Endodermal cell (in vitro differentiated cells): ENCODE results near the gene PLAC8. TPM values are rescaled to one million over a fixed set of nuclear protein-coding genes. Genes with fewer than 3 reads are reported as not detected.

Experiments
- DNase-seq: peaks from one replicate; pipeline ENCODE4 v3.0.0-alpha.2; 2017
- H3K27ac ChIP-seq: 2 replicates; pipeline ENCODE4 v1.5.1; 2013; ENCODE audit warnings: mild to moderate bottlenecking, low read depth, low read length, moderate library complexity
- H3K27me3 ChIP-seq: 2 replicates; pipeline ENCODE4 v1.6.1; 2013; ENCODE audit warnings: mild to moderate bottlenecking, low read length, moderate library complexity; ENCODE audit not compliant: insufficient read depth, control insufficient read depth, poor library complexity, severe bottlenecking
- H3K36me3 ChIP-seq: 2 replicates; pipeline ENCODE4 v1.7.0; 2013; ENCODE audit warnings: mild to moderate bottlenecking, low read length, moderate library complexity; ENCODE audit not compliant: control insufficient read depth, insufficient read depth
- H3K4me1 ChIP-seq: one replicate; pipeline ENCODE4 v1.7.0; 2013; ENCODE audit warnings: low read length; ENCODE audit not compliant: control insufficient read depth, insufficient read depth
- H3K4me3 ChIP-seq: 2 replicates; pipeline ENCODE4 v1.5.1; 2013; ENCODE audit warnings: mild to moderate bottlenecking, low read length, moderate library complexity
- H3K9ac ChIP-seq: 2 replicates; pipeline ENCODE4 v1.6.1; 2013; ENCODE audit warnings: mild to moderate bottlenecking, low read length, moderate library complexity; ENCODE audit not compliant: poor library complexity, severe bottlenecking; ENCODE audit errors: extremely low read depth
- H3K9me3 ChIP-seq: 2 replicates; pipeline ENCODE4 v1.6.1; 2013; ENCODE audit warnings: mild to moderate bottlenecking, low read length, moderate library complexity; ENCODE audit not compliant: control insufficient read depth
- H3K27ac Mint-ChIP-seq: 2 replicates; pipeline ENCODE4 v1.8.0; 2020; ENCODE audit warnings: mixed read lengths
- H3K27me3 Mint-ChIP-seq: 2 replicates; pipeline ENCODE4 v1.8.0; 2021; ENCODE audit warnings: mild to moderate bottlenecking, mixed read lengths; ENCODE audit not compliant: insufficient read depth
- H3K36me3 Mint-ChIP-seq: 2 replicates; pipeline ENCODE4 v1.8.0; 2020; ENCODE audit warnings: low read depth, mixed read lengths
- H3K4me1 Mint-ChIP-seq: 2 replicates; pipeline ENCODE4 v1.8.0; 2020; ENCODE audit warnings: mixed read lengths
- H3K4me3 Mint-ChIP-seq: 2 replicates; pipeline ENCODE4 v1.8.0; 2020; ENCODE audit warnings: mild to moderate bottlenecking, moderate library complexity, mixed read lengths
- H3K9me3 Mint-ChIP-seq: 2 replicates; pipeline ENCODE4 v1.8.0; 2020; ENCODE audit warnings: mild to moderate bottlenecking, mixed read lengths
- WGBS, 2 experiments: methylation state at CpG; one replicate each; pipeline versions ENCODE4 v1.1.5 to v1.1.7; 2013; ENCODE audit warnings: missing lambda C conversion rate in 2 of 2, mixed read lengths in 1 of 2; ENCODE audit not compliant: insufficient coverage in 1 of 2, insufficient read length in 1 of 2; 5-methylcytosine and 5-hydroxymethylcytosine counted together
- total RNA-seq, 2 donors: library from RNA; stranded (reverse); fragmentation: NEBNext Ultra II Directional in 1 of 2; extraction: Animal tissue kit (Norgen Biotek cat#: 25700) in 1 of 2; gene quantifications; 2 replicates in 1 of 2; 3 replicates in 1 of 2; pipeline ENCODE4 v1.2.1, GENCODE V29; 2021
- TF ChIP-seq, protein P1 (sequence below): fragments of 200-600 bp; sonication (generic); conservative IDR thresholded peaks from 2 replicates; pipeline ENCODE4 v1.5.0; 2021; ENCODE audit warnings: antibody characterized with exemption, mild to moderate bottlenecking

PLAC8 gene
- total RNA-seq, 2 donors from 2014 or later: 1.8 to 2.6 TPM

DNA sequence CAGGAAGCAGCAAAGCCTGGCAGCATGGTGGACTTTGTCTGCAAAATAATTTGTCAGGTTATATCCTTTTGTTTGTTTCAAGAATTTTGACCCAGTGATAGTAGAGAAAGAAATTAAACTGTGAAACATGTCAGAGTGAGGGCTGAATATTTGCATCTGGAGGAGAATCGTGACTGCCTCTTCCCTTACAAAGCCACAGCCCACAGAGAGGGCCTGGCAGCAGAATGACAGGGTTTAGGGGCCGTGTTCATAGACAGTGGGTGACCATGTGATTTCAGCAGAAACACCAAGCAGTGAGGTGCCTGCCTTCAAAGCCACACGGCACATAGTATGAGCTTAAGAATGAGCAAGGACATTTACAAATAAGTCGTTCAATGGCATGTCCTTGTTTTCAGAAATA, 24.4 kb upstream of the PLAC8 start:
- Histone ChIP-seq H3K27me3 (no peaks in the 10 kb centered on the region), H3K4me3 (no peak overlapping the region), H3K4me1 (no peaks in the 10 kb centered on the region), H3K9me3 (peaks cover 18% of the 10 kb centered on the region), H3K9ac (no peak overlapping the region), H3K27ac (no peak overlapping the region), H3K36me3 (no peaks in the 10 kb centered on the region)
- TF ChIP-seq, protein P1, sequence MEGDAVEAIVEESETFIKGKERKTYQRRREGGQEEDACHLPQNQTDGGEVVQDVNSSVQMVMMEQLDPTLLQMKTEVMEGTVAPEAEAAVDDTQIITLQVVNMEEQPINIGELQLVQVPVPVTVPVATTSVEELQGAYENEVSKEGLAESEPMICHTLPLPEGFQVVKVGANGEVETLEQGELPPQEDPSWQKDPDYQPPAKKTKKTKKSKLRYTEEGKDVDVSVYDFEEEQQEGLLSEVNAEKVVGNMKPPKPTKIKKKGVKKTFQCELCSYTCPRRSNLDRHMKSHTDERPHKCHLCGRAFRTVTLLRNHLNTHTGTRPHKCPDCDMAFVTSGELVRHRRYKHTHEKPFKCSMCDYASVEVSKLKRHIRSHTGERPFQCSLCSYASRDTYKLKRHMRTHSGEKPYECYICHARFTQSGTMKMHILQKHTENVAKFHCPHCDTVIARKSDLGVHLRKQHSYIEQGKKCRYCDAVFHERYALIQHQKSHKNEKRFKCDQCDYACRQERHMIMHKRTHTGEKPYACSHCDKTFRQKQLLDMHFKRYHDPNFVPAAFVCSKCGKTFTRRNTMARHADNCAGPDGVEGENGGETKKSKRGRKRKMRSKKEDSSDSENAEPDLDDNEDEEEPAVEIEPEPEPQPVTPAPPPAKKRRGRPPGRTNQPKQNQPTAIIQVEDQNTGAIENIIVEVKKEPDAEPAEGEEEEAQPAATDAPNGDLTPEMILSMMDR: no peak
- H3K27ac Mint-ChIP-seq: no peak overlapping the region
- H3K36me3 Mint-ChIP-seq: peaks cover 10% of the 10 kb centered on the region
- WGBS, 2 experiments: 90 to 100% methylated on average over 1 to 4 of the region's 4 CpGs
- H3K27me3 Mint-ChIP-seq: no peaks in the 10 kb centered on the region
- no peak overlapping the region for H3K4me3 Mint-ChIP-seq
- peaks cover 65% of the 10 kb centered on the region for H3K9me3 Mint-ChIP-seq
- no peak for DNase-seq
- no peaks in the 10 kb centered on the region for H3K4me1 Mint-ChIP-seq

GRCh38 chr4:83132065-83132464, 17.5 kb upstream of the PLAC8 start:
- Mint-ChIP-seq H3K4me3 (no peak overlapping the region), H3K36me3 (peaks cover 6% of the 10 kb centered on the region), H3K9me3 (peaks cover 51% of the 10 kb centered on the region), H3K4me1 (no peaks in the 10 kb centered on the region), H3K27ac (no peak overlapping the region), H3K27me3 (no peaks in the 10 kb centered on the region)
- 90% methylated on average over 1 of the region's 1 CpG; no CpG with 5 or more reads in 1 of the 2 experiments for WGBS, 2 experiments
- Histone ChIP-seq H3K9ac (no peak overlapping the region), H3K4me3 (no peak overlapping the region), H3K36me3 (no peaks in the 10 kb centered on the region), H3K9me3 (no peaks in the 10 kb centered on the region), H3K27me3 (no peaks in the 10 kb centered on the region), H3K4me1 (no peaks in the 10 kb centered on the region), H3K27ac (no peak overlapping the region)
- DNase-seq: no peak
- TF ChIP-seq, protein P1: no peak

DNA sequence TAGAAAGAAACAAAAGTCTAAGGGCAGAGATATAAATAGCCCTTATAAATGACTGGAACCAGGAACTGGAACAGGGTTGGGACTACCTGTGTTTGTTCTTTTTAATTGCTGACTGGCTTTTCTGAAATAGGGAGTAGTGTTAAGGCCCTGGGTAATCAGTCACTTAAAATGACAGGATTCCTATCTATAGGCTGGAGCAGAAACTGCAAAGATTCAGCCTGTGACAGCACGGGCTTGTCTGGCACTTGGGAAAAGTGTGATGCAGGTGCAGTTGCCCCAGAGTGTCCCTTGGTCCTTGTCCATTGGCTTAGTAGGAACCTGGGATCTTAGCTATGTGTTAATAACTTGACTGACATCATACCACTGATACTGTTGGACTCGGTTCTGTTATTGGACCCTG, 14.7 kb upstream of the PLAC8 start:
- Mint-ChIP-seq H3K27ac (no peak overlapping the region), H3K27me3 (no peaks in the 10 kb centered on the region), H3K36me3 (no peaks in the 10 kb centered on the region), H3K9me3 (peaks cover 34% of the 10 kb centered on the region), H3K4me1 (no peaks in the 10 kb centered on the region), H3K4me3 (no peak overlapping the region)
- WGBS, 2 experiments: 80 to 87% methylated on average over 1 to 2 of the region's 2 CpGs
- H3K4me1 ChIP-seq: no peaks in the 10 kb centered on the region
- H3K9ac ChIP-seq: no peak overlapping the region
- no peaks in the 10 kb centered on the region for H3K27me3 ChIP-seq
- H3K36me3 ChIP-seq: no peaks in the 10 kb centered on the region
- no peak overlapping the region for H3K4me3 ChIP-seq
- no peaks in the 10 kb centered on the region for H3K9me3 ChIP-seq
- H3K27ac ChIP-seq: no peak overlapping the region
- DNase-seq: no peak
- TF ChIP-seq, protein P1: no peak
